Activated naive CD8-positive, alpha-beta T cell treated with anti-CD3 and anti-CD28 coated beads, Interleukin-2, amount 50 U/mL, for 24 hours (primary cell): Measurements from ENCODE around the gene PTCH1.

Source experiments
- ATAC-seq: fragments of 150-1000 bp; cut with Tn5 transposase; one replicate; pipeline ENCODE4 v1.10.0; 2021
- DNase-seq: peaks from one replicate; pipeline ENCODE4 v3.0.0; 2021
- H3K27ac Mint-ChIP-seq: one replicate; pipeline ENCODE4 v1.8.0; 2021; ENCODE audit warnings: mild to moderate bottlenecking, mixed read lengths
- H3K27me3 Mint-ChIP-seq: one replicate; pipeline ENCODE4 v1.8.0; 2021; ENCODE audit warnings: mixed read lengths
- H3K36me3 Mint-ChIP-seq: one replicate; pipeline ENCODE4 v1.8.0; 2021; ENCODE audit warnings: low read depth, mixed read lengths
- H3K4me1 Mint-ChIP-seq: one replicate; pipeline ENCODE4 v1.8.0; 2021; ENCODE audit warnings: mixed read lengths
- H3K4me3 Mint-ChIP-seq: one replicate; pipeline ENCODE4 v1.8.0; 2021; ENCODE audit warnings: mild to moderate bottlenecking, moderate library complexity, mixed read lengths
- H3K9me3 Mint-ChIP-seq: one replicate; pipeline ENCODE4 v1.8.0; 2021; ENCODE audit warnings: mixed read lengths

The PTCH1 gene

DNA sequence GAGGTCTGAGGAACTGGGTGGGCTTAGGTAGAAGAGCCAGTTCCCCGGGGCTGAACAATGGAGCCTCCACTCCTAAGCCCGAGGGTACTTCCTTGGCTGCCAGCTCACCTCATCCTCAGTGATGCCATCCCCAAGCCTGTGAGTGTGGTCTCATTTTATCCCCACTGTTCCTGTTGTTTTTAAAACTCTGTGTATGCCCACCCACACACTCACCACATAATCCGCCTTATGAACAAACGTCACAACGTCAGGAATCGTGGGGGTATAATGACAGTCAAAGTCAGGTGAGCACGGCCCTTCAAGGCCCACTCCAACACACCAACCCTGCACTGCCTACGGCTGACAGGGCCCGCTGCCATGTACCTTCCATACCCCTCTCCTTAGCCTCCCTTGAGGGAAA lies 61.1 kb downstream of the PTCH1 start:
- no peak for DNase-seq
- H3K36me3 Mint-ChIP-seq = peaks cover 8% of the 10 kb centered on the region
- ATAC-seq = no peak
- no peak overlapping the region for H3K4me3 Mint-ChIP-seq
- no peaks in the 10 kb centered on the region for H3K4me1 Mint-ChIP-seq
- H3K27ac Mint-ChIP-seq = no peak overlapping the region
- H3K27me3 Mint-ChIP-seq = peaks cover under 1% of the 10 kb centered on the region
- H3K9me3 Mint-ChIP-seq = no peaks in the 10 kb centered on the region

- H3K27me3 Mint-ChIP-seq = no peaks in the 10 kb centered on the region
- H3K27ac Mint-ChIP-seq = no peak overlapping the region
- H3K4me3 Mint-ChIP-seq = no peak overlapping the region
- no peaks in the 10 kb centered on the region for H3K4me1 Mint-ChIP-seq
- ATAC-seq = no peak
- no peaks in the 10 kb centered on the region for H3K9me3 Mint-ChIP-seq
- no peak for DNase-seq
- peaks cover 8% of the 10 kb centered on the region for H3K36me3 Mint-ChIP-seq
Measured at GRCh38 chr9:95452176-95452575, 64.6 kb downstream of the PTCH1 start.

DNA sequence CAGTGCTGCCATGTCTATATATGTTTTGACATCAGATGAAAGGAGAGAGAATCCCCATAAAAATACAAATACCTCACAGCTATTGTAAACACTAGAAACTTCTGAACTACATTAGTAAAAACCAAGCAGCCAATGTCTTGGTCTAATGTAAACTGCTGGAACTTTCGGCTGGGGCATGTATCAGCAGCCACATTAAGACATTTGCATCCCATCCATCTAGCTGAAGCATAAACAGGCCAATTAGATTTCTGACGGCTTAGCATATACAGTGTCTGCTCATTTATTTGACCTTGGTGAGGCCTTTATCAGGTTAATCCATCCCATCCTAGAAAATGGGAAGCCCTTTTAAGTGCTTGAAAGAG lies 65.7 kb downstream of the PTCH1 start:
- H3K27me3 Mint-ChIP-seq = no peaks in the 10 kb centered on the region
- peaks cover 6% of the 10 kb centered on the region for H3K36me3 Mint-ChIP-seq
- no peak for DNase-seq
- H3K27ac Mint-ChIP-seq = no peak overlapping the region
- no peaks in the 10 kb centered on the region for H3K9me3 Mint-ChIP-seq
- peaks cover 4% of the 10 kb centered on the region for H3K4me1 Mint-ChIP-seq
- no peak overlapping the region for H3K4me3 Mint-ChIP-seq
- ATAC-seq = no peak

GRCh38 chr9:95450171-95451064 lies 66.4 kb downstream of the PTCH1 start:
- Mint-ChIP-seq H3K36me3 (peaks cover 5% of the 10 kb centered on the region), H3K9me3 (no peaks in the 10 kb centered on the region), H3K4me3 (no peak overlapping the region), H3K27me3 (no peaks in the 10 kb centered on the region), H3K27ac (no peak overlapping the region), H3K4me1 (peaks cover 4% of the 10 kb centered on the region)
- DNase-seq = no peak
- ATAC-seq = no peak

GRCh38 chr9:95449016-95449415 lies 67.8 kb downstream of the PTCH1 start:
- Mint-ChIP-seq H3K9me3 (no peaks in the 10 kb centered on the region), H3K27me3 (no peaks in the 10 kb centered on the region), H3K36me3 (peaks cover 6% of the 10 kb centered on the region), H3K4me1 (peaks cover 4% of the 10 kb centered on the region), H3K27ac (no peak overlapping the region), H3K4me3 (no peak overlapping the region)
- no peak for DNase-seq
- no peak for ATAC-seq

GRCh38 chr9:95447660-95448420 lies 68.9 kb downstream of the PTCH1 start:
- DNase-seq (no peak), ATAC-seq (no peak)
- peaks cover 6% of the 10 kb centered on the region for H3K36me3 Mint-ChIP-seq
- no peak overlapping the region for H3K4me3 Mint-ChIP-seq
- H3K27me3 Mint-ChIP-seq = no peaks in the 10 kb centered on the region
- no peak overlapping the region for H3K27ac Mint-ChIP-seq
- H3K4me1 Mint-ChIP-seq = peaks cover 4% of the 10 kb centered on the region
- H3K9me3 Mint-ChIP-seq = no peaks in the 10 kb centered on the region

- Mint-ChIP-seq H3K4me1 (peaks cover 4% of the 10 kb centered on the region), H3K4me3 (no peak overlapping the region), H3K9me3 (no peaks in the 10 kb centered on the region), H3K27me3 (no peaks in the 10 kb centered on the region), H3K27ac (no peak overlapping the region), H3K36me3 (peaks cover 5% of the 10 kb centered on the region)
- DNase-seq (no peak), ATAC-seq (no peak)
Measured at GRCh38 chr9:95446984-95447383, 69.8 kb downstream of the PTCH1 start.

GRCh38 chr9:95446259-95446658 lies 70.5 kb downstream of the PTCH1 start:
- H3K9me3 Mint-ChIP-seq = no peaks in the 10 kb centered on the region
- peaks cover 5% of the 10 kb centered on the region for H3K36me3 Mint-ChIP-seq
- H3K4me3 Mint-ChIP-seq = no peak overlapping the region
- H3K27me3 Mint-ChIP-seq = no peaks in the 10 kb centered on the region
- peaks cover 4% of the 10 kb centered on the region for H3K4me1 Mint-ChIP-seq
- DNase-seq = no peak
- no peak for ATAC-seq
- H3K27ac Mint-ChIP-seq = no peak overlapping the region

DNA sequence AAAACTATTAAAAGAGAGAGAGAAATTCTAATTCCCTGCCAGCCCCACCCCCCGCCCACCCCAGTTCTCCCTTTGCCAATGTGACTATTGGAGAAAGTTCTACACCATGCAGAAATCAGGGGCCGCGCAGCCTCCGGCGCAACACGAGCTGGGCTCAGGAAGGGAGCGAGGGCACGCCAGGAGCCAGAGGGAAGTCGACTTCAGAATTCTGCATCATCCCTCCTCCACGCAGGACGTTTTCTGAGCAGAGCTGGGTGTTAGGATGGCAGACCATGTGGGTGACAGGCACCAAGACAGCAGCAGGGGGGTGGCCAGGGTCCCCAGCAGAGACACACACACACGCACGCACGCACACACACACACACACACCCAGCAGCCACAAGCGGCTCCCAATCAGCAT lies 72.6 kb downstream of the PTCH1 start:
- Mint-ChIP-seq H3K27ac (no peak overlapping the region), H3K27me3 (no peaks in the 10 kb centered on the region), H3K36me3 (peaks cover 5% of the 10 kb centered on the region), H3K4me1 (peaks cover 4% of the 10 kb centered on the region), H3K4me3 (no peak overlapping the region), H3K9me3 (no peaks in the 10 kb centered on the region)
- ATAC-seq = no peak
- DNase-seq = no peak

GRCh38 chr9:95443301-95443700 lies 73.5 kb downstream of the PTCH1 start:
- Mint-ChIP-seq H3K4me1 (peaks cover 4% of the 10 kb centered on the region), H3K9me3 (no peaks in the 10 kb centered on the region), H3K27me3 (no peaks in the 10 kb centered on the region), H3K36me3 (peaks cover 5% of the 10 kb centered on the region), H3K27ac (no peak overlapping the region), H3K4me3 (no peak overlapping the region)
- no peak for DNase-seq
- ATAC-seq = no peak

GRCh38 chr9:95441081-95441480 lies 75.7 kb downstream of the PTCH1 start:
- Mint-ChIP-seq H3K4me1 (no peaks in the 10 kb centered on the region), H3K27me3 (no peaks in the 10 kb centered on the region), H3K9me3 (no peaks in the 10 kb centered on the region), H3K4me3 (no peak overlapping the region), H3K27ac (no peak overlapping the region), H3K36me3 (peaks cover 5% of the 10 kb centered on the region)
- no peak for DNase-seq
- no peak for ATAC-seq

- Mint-ChIP-seq H3K4me3 (no peak overlapping the region), H3K36me3 (peaks cover 2% of the 10 kb centered on the region), H3K27me3 (no peaks in the 10 kb centered on the region), H3K4me1 (no peaks in the 10 kb centered on the region), H3K9me3 (no peaks in the 10 kb centered on the region), H3K27ac (no peak overlapping the region)
- no peak for ATAC-seq
- no peak for DNase-seq
Measured at GRCh38 chr9:95440447-95440846, 76.3 kb downstream of the PTCH1 start.

DNA sequence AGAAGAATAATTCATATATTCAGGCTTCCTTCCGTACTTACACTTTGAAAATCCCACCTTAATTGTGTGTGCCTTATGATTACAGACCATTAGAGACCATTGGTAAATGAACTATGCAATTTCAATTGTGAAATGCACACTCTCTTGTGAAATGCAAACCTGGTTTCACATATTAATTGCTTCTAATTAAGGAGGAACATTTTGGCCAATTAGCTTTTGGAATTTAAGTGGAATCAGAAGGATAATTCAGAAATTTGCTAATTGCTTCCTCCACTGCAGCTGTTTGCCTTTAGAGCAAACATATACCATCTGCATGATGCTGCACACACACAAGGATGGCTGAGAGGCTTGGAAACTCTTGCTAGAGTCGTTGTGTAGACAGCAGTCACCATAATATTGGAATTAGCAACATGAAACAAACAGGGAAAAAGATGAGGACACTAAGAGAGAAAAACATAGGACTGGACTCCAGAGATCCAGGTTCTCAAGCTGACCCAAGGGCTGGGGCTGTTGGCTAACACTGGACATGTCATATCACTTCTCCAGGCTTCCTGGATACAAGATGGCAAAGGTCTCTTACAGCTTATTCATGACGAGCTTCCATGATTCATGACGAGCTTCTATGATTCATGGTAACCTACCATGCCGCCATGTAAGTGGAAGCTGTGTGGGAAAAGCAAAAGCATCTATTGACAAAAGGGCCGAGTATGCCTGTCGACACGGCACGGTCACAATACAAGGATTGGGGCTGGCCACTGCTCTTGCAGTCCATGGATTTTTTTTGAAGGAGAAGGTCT lies 78.0 kb downstream of the PTCH1 start:
- ATAC-seq = no peak

DNA sequence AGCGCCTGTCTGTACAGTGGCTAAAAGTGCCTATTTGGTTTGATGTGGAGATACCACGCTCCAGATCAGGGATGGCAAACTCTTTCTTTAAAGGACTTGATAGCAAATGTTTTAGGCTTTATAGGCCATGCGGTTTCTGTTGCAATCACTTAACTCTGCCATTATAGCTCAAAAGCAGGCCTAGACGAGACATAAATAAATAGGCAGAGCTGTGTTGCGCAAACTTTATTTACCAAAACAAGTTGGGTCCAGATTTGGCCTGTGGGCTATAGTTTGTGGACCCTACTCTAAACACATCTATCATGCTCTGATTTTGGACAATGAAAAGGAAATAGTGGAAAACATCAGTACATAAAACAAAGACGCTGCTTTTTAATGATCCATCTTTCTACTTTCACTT lies 79.2 kb downstream of the PTCH1 start:
- Mint-ChIP-seq H3K4me3 (no peak overlapping the region), H3K9me3 (peaks cover 3% of the 10 kb centered on the region), H3K27me3 (no peaks in the 10 kb centered on the region), H3K27ac (no peak overlapping the region), H3K4me1 (peaks cover 5% of the 10 kb centered on the region), H3K36me3 (no peaks in the 10 kb centered on the region)
- no peak for DNase-seq
- ATAC-seq = no peak

More for the DNA sequence above, 78.0 kb downstream of the PTCH1 start:
- Mint-ChIP-seq H3K9me3 (peaks cover 3% of the 10 kb centered on the region), H3K27ac (no peak overlapping the region), H3K36me3 (no peaks in the 10 kb centered on the region), H3K4me1 (peaks cover 5% of the 10 kb centered on the region), H3K27me3 (no peaks in the 10 kb centered on the region), H3K4me3 (no peak overlapping the region)
- no peak for DNase-seq
